GM12878 (cell line): ENCODE results near the gene AKAP5. TPM values are rescaled to one million over a fixed set of nuclear protein-coding genes. Genes with fewer than 3 reads are reported as not detected.
A peak's percentile ranks its signal among the peaks of the same experiment; 100 is the strongest.

Experiments
- CHD2 ChIP-seq: IDR thresholded peaks from 2 replicates; pipeline ENCODE4 v1.6.1; 2011; ENCODE audit warnings: low read depth, low read length, improper control_type of control experiment, borderline replicate concordance
- FOXK2 ChIP-seq: fragments of 450-650 bp; IDR thresholded peaks from 2 replicates; pipeline ENCODE4 v1.6.1; 2017; ENCODE audit warnings: mild to moderate bottlenecking, moderate library complexity
- KLF5 ChIP-seq: fragments of 450-650 bp; IDR thresholded peaks from 2 replicates; pipeline ENCODE4 v1.6.1; 2014; ENCODE audit warnings: mild to moderate bottlenecking; ENCODE audit not compliant: partially characterized antibody
- POLR2AphosphoS2 ChIP-seq: IDR thresholded peaks from 2 replicates; pipeline ENCODE4 v1.6.1; 2011; ENCODE audit warnings: low read depth, mild to moderate bottlenecking, low read length, improper control_type of control experiment, moderate library complexity
- RAD21 ChIP-seq: IDR thresholded peaks from 2 replicates; pipeline ENCODE4 v1.6.1; 2011; ENCODE audit warnings: mild to moderate bottlenecking, low read depth, low read length, moderate library complexity; ENCODE audit not compliant: insufficient read depth
- RB1 ChIP-seq: fragments of 450-650 bp; formaldehyde crosslinking; IDR thresholded peaks from 2 replicates; pipeline ENCODE4 v1.6.1; 2017; ENCODE audit warnings: mild to moderate bottlenecking, borderline replicate concordance
- SMARCA5 ChIP-seq: fragments of 450-650 bp; IDR thresholded peaks from 2 replicates; pipeline ENCODE4 v1.6.1; 2017; ENCODE audit warnings: mild to moderate bottlenecking
- ZNF217 ChIP-seq: fragments of 450-650 bp; IDR thresholded peaks from 2 replicates; pipeline ENCODE4 v1.6.1; 2017; ENCODE audit warnings: antibody characterized with exemption, mild to moderate bottlenecking
- polyA plus RNA-seq, 11 experiments: library from polyadenylated mRNA; depleted of rRNA in 4 of 11; unstranded in 6 of 11; stranded (reverse) in 5 of 11; fragments of >200 nt; fragmentation: Nextera tagmentation in 4 of 11; fragmentation: Illumina TruSeq in 1 of 11; extraction: Ambion mirVana in 4 of 11; extraction: Trizol in 1 of 11; gene quantifications; 1 replicate in 1 of 11; 2 replicates in 10 of 11; pipeline versions ENCODE4 v1.2.1 to v1.2.3, GENCODE V29; 2011 to 2016; ENCODE audit warnings: inconsistent platforms in 2 of 11, missing spikeins in 2 of 11, low read depth in 1 of 11
- total RNA-seq, 4 experiments: library from RNA; depleted of rRNA in 3 of 4; stranded (reverse); fragments of >200 nt in 3 of 4; fragmentation: Illumina TruSeq in 1 of 4; extraction: Trizol in 1 of 4; gene quantifications; 2 replicates each; pipeline versions ENCODE4 v1.2.1 to v1.2.3, GENCODE V29; 2013 to 2021
- TF ChIP-seq, protein P1 (sequence below): fragments of 450-650 bp; IDR thresholded peaks from 2 replicates; pipeline ENCODE4 v1.6.1; 2018; ENCODE audit warnings: mild to moderate bottlenecking, low read depth, moderate library complexity; ENCODE audit not compliant: partially characterized antibody
- TF ChIP-seq, protein P2 (sequence below), 3 experiments: IDR thresholded peaks in 2 of 3; conservative IDR thresholded peaks in 1 of 3; 2 replicates each; pipeline ENCODE4 v1.5.1; 2011; ENCODE audit warnings: low read depth in 3 of 3, low read length in 3 of 3, mild to moderate bottlenecking in 3 of 3, control low read depth in 2 of 3, moderate library complexity in 2 of 3, inconsistent platforms in 1 of 3, mixed read lengths in 1 of 3; ENCODE audit not compliant: control insufficient read depth in 2 of 3, insufficient read depth in 1 of 3; ENCODE audit errors: extremely low read depth in 1 of 3
- TF ChIP-seq, protein P3 (sequence below): fragments of 450-650 bp; IDR thresholded peaks from 2 replicates; pipeline ENCODE4 v1.6.1; 2017; ENCODE audit warnings: mild to moderate bottlenecking, moderate library complexity
- TF ChIP-seq, protein P4 (sequence below): IDR thresholded peaks from 2 replicates; pipeline ENCODE4 v1.6.1; 2012; ENCODE audit warnings: low read length, inconsistent platforms
- TF ChIP-seq, protein P5 (sequence below): fragments of 450-650 bp; formaldehyde crosslinking; IDR thresholded peaks from 2 replicates; pipeline ENCODE4 v1.5.0; 2022; ENCODE audit warnings: mild to moderate bottlenecking, missing genetic modification characterization

Gene AKAP5
- total and polyA plus RNA-seq, 10 of the 15 experiments (the other 5 are each of a cell fraction or from before 2014, with no cell fraction given): 0.45 to 5.1 (median 1.7) TPM

DNA sequence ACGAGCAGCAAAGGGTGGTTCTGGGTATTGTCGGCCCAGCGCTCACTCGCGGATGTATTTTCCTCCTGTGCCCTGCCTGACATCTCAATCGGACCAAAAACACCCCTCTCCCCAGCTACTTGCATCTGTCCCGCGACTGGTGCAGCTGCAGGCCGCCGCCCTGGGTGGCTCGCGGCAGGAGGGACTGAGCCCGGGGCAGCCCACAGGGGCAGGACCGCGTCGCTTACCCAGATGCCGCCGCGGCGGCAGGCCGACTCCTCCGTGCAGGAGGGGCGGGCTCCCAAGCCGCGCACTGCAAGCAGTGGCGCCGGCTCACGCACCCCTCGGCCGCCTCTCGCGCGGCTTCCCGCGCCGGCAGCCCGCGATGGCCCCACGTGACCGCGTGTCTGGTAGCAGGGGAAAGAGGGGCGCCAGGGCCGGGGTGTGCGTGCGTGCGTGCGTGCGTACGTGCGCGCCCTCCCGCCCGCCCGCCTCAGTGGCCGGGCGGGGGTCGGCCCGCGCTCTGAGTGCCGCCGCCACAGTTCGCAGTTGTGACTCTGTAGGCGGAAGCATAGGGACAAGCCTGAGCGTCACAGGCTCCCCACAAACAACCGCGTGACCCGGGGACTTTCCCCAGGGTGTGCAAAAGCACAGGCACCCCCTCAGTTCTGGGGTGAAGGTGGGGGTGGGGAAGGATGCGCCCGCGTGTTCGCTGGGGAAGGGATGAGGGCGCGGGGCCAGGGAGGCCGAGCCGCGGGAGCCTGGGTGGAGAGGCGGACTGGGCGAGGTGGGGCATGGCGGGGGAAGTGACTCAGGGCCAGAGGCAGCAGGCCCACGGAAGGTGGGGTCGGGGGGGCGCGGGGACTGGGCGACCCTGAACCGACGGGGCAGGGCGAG, 38.4 kb downstream of the AKAP5 start, which contains the start of gene ZBTB25 (continued):
- TF ChIP-seq, protein P1, sequence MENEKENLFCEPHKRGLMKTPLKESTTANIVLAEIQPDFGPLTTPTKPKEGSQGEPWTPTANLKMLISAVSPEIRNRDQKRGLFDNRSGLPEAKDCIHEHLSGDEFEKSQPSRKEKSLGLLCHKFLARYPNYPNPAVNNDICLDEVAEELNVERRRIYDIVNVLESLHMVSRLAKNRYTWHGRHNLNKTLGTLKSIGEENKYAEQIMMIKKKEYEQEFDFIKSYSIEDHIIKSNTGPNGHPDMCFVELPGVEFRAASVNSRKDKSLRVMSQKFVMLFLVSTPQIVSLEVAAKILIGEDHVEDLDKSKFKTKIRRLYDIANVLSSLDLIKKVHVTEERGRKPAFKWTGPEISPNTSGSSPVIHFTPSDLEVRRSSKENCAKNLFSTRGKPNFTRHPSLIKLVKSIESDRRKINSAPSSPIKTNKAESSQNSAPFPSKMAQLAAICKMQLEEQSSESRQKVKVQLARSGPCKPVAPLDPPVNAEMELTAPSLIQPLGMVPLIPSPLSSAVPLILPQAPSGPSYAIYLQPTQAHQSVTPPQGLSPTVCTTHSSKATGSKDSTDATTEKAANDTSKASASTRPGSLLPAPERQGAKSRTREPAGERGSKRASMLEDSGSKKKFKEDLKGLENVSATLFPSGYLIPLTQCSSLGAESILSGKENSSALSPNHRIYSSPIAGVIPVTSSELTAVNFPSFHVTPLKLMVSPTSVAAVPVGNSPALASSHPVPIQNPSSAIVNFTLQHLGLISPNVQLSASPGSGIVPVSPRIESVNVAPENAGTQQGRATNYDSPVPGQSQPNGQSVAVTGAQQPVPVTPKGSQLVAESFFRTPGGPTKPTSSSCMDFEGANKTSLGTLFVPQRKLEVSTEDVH: no peak
- TF ChIP-seq SMARCA5 (no peak; the same call in 1 of the 2 replicates), FOXK2 (no peak), KLF5 (no peak), CHD2 (peak; percentile 97), ZNF217 (no peak), RB1 (peak; percentile 87; the same call in 1 of the 2 replicates), RAD21 (no peak), POLR2AphosphoS2 (peak; percentile 80)
- TF ChIP-seq, protein P2, sequence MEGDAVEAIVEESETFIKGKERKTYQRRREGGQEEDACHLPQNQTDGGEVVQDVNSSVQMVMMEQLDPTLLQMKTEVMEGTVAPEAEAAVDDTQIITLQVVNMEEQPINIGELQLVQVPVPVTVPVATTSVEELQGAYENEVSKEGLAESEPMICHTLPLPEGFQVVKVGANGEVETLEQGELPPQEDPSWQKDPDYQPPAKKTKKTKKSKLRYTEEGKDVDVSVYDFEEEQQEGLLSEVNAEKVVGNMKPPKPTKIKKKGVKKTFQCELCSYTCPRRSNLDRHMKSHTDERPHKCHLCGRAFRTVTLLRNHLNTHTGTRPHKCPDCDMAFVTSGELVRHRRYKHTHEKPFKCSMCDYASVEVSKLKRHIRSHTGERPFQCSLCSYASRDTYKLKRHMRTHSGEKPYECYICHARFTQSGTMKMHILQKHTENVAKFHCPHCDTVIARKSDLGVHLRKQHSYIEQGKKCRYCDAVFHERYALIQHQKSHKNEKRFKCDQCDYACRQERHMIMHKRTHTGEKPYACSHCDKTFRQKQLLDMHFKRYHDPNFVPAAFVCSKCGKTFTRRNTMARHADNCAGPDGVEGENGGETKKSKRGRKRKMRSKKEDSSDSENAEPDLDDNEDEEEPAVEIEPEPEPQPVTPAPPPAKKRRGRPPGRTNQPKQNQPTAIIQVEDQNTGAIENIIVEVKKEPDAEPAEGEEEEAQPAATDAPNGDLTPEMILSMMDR (IDR thresholded peaks at IDR 0.05 in 2 of 3, conservative IDR thresholded peaks at IDR 0.05 in 1 of 3; ENCODE audit: control insufficient read depth in 2 of 3, extremely low read depth in 1 of 3, insufficient read depth in 1 of 3, low read depth in 3 of 3, low read length in 3 of 3): no peak
- TF ChIP-seq, protein P3, sequence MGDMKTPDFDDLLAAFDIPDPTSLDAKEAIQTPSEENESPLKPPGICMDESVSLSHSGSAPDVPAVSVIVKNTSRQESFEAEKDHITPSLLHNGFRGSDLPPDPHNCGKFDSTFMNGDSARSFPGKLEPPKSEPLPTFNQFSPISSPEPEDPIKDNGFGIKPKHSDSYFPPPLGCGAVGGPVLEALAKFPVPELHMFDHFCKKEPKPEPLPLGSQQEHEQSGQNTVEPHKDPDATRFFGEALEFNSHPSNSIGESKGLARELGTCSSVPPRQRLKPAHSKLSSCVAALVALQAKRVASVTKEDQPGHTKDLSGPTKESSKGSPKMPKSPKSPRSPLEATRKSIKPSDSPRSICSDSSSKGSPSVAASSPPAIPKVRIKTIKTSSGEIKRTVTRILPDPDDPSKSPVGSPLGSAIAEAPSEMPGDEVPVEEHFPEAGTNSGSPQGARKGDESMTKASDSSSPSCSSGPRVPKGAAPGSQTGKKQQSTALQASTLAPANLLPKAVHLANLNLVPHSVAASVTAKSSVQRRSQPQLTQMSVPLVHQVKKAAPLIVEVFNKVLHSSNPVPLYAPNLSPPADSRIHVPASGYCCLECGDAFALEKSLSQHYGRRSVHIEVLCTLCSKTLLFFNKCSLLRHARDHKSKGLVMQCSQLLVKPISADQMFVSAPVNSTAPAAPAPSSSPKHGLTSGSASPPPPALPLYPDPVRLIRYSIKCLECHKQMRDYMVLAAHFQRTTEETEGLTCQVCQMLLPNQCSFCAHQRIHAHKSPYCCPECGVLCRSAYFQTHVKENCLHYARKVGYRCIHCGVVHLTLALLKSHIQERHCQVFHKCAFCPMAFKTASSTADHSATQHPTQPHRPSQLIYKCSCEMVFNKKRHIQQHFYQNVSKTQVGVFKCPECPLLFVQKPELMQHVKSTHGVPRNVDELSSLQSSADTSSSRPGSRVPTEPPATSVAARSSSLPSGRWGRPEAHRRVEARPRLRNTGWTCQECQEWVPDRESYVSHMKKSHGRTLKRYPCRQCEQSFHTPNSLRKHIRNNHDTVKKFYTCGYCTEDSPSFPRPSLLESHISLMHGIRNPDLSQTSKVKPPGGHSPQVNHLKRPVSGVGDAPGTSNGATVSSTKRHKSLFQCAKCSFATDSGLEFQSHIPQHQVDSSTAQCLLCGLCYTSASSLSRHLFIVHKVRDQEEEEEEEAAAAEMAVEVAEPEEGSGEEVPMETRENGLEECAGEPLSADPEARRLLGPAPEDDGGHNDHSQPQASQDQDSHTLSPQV: peak; percentile 72; the same call in 1 of the 2 replicates
- TF ChIP-seq, protein P4, sequence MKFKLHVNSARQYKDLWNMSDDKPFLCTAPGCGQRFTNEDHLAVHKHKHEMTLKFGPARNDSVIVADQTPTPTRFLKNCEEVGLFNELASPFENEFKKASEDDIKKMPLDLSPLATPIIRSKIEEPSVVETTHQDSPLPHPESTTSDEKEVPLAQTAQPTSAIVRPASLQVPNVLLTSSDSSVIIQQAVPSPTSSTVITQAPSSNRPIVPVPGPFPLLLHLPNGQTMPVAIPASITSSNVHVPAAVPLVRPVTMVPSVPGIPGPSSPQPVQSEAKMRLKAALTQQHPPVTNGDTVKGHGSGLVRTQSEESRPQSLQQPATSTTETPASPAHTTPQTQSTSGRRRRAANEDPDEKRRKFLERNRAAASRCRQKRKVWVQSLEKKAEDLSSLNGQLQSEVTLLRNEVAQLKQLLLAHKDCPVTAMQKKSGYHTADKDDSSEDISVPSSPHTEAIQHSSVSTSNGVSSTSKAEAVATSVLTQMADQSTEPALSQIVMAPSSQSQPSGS: no peak
- TF ChIP-seq, protein P5, sequence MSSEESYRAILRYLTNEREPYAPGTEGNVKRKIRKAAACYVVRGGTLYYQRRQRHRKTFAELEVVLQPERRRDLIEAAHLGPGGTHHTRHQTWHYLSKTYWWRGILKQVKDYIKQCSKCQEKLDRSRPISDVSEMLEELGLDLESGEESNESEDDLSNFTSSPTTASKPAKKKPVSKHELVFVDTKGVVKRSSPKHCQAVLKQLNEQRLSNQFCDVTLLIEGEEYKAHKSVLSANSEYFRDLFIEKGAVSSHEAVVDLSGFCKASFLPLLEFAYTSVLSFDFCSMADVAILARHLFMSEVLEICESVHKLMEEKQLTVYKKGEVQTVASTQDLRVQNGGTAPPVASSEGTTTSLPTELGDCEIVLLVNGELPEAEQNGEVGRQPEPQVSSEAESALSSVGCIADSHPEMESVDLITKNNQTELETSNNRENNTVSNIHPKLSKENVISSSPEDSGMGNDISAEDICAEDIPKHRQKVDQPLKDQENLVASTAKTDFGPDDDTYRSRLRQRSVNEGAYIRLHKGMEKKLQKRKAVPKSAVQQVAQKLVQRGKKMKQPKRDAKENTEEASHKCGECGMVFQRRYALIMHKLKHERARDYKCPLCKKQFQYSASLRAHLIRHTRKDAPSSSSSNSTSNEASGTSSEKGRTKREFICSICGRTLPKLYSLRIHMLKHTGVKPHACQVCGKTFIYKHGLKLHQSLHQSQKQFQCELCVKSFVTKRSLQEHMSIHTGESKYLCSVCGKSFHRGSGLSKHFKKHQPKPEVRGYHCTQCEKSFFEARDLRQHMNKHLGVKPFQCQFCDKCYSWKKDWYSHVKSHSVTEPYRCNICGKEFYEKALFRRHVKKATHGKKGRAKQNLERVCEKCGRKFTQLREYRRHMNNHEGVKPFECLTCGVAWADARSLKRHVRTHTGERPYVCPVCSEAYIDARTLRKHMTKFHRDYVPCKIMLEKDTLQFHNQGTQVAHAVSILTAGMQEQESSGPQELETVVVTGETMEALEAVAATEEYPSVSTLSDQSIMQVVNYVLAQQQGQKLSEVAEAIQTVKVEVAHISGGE (CRISPR knock-in tag): peak; percentile 69
